GM13976 (cell line): Measurements from ENCODE around the gene ARRDC2.

ENCODE experiments used
- DNase-seq: peaks from one replicate; pipeline ENCODE4 v3.0.0; 2012; ENCODE audit warnings: low spot score
- CTCF ChIP-seq: IDR thresholded peaks from 2 replicates; pipeline ENCODE4 v1.5.1; 2012; ENCODE audit warnings: borderline replicate concordance, mild to moderate bottlenecking; ENCODE audit not compliant: insufficient read depth; ENCODE audit errors: extremely low read depth, missing control alignments, control extremely low read depth
- in situ Hi-C: fragments of 300-500 bp; cut with MboI; formaldehyde crosslinking; loops from one replicate; pipeline ENCODE4 v1.12.0; 2022; ENCODE audit warnings: low sequenced_read_pairs, mixed read lengths, inconsistent platforms; ENCODE audit not compliant: unreplicated experiment

ARRDC2 gene

GRCh38 chr19:18058208-18059009, 50.4 kb downstream of the ARRDC2 start:
- DNase-seq = peak; percentile 93
- TF ChIP-seq CTCF = peak; percentile 78

GRCh38 chr19:18059297-18059696, 51.3 kb downstream of the ARRDC2 start:
- TF ChIP-seq CTCF = no peak
- no peak for DNase-seq
- in situ Hi-C loops = loop anchor here (5.0 to 25.0 kb wide), 2 partner anchors 42 to 122 kb away; partner anchors contain the start of gene CCDC124

More at GRCh38 chr19:18058208-18059009, 50.4 kb downstream of the ARRDC2 start:
- in situ Hi-C loops = loop anchor here (5.0 to 25.0 kb wide), 2 partner anchors 41 to 121 kb away; partner anchors contain the start of gene CCDC124

GRCh38 chr19:18059902-18060301, 51.9 kb downstream of the ARRDC2 start:
- TF ChIP-seq CTCF = no peak
- no peak for DNase-seq
- in situ Hi-C loops = loop anchor here (5.0 to 25.0 kb wide), 2 partner anchors 43 to 123 kb away; partner anchors contain the start of gene CCDC124

DNA sequence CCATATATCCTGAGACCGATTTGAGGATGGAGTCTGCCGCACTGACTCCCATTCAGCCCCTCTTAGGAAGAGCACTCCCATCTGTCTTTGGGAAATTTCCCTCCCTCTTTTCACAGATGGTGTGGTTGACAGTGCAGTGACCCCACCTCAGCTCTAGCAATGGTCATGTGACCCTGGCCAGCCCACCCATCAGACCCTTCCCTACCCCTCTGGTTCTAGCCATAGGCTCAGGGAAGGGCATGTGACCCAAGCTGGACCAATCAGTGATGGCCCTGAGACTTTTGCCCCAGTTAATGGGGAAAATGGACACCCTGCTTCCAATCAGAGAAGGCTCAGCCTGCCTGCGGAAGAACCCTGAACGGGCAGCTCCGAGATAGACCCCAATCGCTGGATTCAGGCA, 52.5 kb downstream of the ARRDC2 start:
- no peak for TF ChIP-seq CTCF
- in situ Hi-C loops = loop anchor here (25.0 kb wide), 1 partner anchor 123 kb away; the partner anchor contains the start of gene CCDC124
- no peak for DNase-seq

DNA sequence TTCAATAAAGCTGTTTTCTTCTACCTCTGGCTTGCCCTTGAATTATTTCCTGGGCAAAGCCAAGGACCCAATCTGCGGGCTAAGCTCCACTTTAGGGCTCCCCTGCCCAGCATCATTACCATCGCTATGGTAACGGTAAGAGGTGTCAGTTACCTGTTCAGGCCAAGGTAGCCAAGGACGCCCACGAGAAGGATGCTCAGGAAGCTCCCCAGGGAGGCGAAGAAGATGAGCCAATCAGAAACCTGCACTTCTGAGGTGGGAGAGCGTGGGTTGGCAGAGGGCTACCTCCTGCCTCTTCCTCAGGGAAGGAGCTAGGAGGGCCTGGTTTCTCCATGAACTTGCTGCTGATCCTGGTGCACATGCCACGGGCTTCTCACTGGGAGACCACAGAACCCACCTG, 54.1 kb downstream of the ARRDC2 start:
- in situ Hi-C loops = loop anchor here (25.0 kb wide), 1 partner anchor 125 kb away; the partner anchor contains the start of gene CCDC124

GRCh38 chr19:18063463-18063862, 55.5 kb downstream of the ARRDC2 start:
- DNase-seq = no peak
- in situ Hi-C loops = loop anchor here (25.0 kb wide), 1 partner anchor 126 kb away; the partner anchor contains the start of gene CCDC124
- TF ChIP-seq CTCF = no peak

More for the DNA sequence above, 54.1 kb downstream of the ARRDC2 start:
- no peak for TF ChIP-seq CTCF
- no peak for DNase-seq
